GOT3 (cell line): ENCODE results near the gene TRAPPC6A.

Experiments
- DNase-seq: peaks from one replicate; lab custom pipeline; 2025; ENCODE audit warnings: mixed read lengths; lab: John Stamatoyannopoulos, UW

TRAPPC6A gene

GRCh38 chr19:45149129-45149528, 28.9 kb downstream of the TRAPPC6A start:
- DNase-seq, result no peak

GRCh38 chr19:45147835-45148676, 30.0 kb downstream of the TRAPPC6A start:
- DNase-seq, result no peak

GRCh38 chr19:45146741-45147205, 31.3 kb downstream of the TRAPPC6A start:
- no peak for DNase-seq

GRCh38 chr19:45146251-45146650, 31.8 kb downstream of the TRAPPC6A start:
- DNase-seq, result no peak

GRCh38 chr19:45145270-45146189, 32.5 kb downstream of the TRAPPC6A start:
- DNase-seq, result no peak

- no peak for DNase-seq
Measured at GRCh38 chr19:45144431-45145269, 33.4 kb downstream of the TRAPPC6A start.

GRCh38 chr19:45142726-45143110, 35.3 kb downstream of the TRAPPC6A start:
- DNase-seq, result no peak

- DNase-seq, result no peak
Measured at GRCh38 chr19:45142016-45142725, 35.9 kb downstream of the TRAPPC6A start.

GRCh38 chr19:45141203-45141900, 36.7 kb downstream of the TRAPPC6A start:
- DNase-seq, result no peak

- no peak for DNase-seq
Measured at GRCh38 chr19:45140533-45140932, 37.5 kb downstream of the TRAPPC6A start.

GRCh38 chr19:45140144-45140503, 37.9 kb downstream of the TRAPPC6A start:
- DNase-seq, result no peak

GRCh38 chr19:45139286-45140143, 38.5 kb downstream of the TRAPPC6A start:
- DNase-seq, result no peak

GRCh38 chr19:45138303-45138751, 39.7 kb downstream of the TRAPPC6A start:
- DNase-seq, result no peak

GRCh38 chr19:45137179-45137761, 40.8 kb downstream of the TRAPPC6A start:
- DNase-seq, result no peak

GRCh38 chr19:45136507-45137178, 41.4 kb downstream of the TRAPPC6A start:
- DNase-seq, result no peak

- no peak for DNase-seq
Measured at GRCh38 chr19:45135176-45135885, 42.7 kb downstream of the TRAPPC6A start.

GRCh38 chr19:45133661-45134060, 44.4 kb downstream of the TRAPPC6A start:
- DNase-seq, result no peak
